GM20431 (cell line): ENCODE results near the gene RNF223.
"Not testable (repeated sequence)": the region's sequence is repeated elsewhere in the genome, so short reads cannot be mapped to it uniquely, and the experiment has no call there.

ENCODE experiments used
- in situ Hi-C: fragments of 300-500 bp; cut with MseI, MboI; formaldehyde crosslinking; loops from one replicate; pipeline ENCODE4 v1.15.0; 2020; ENCODE audit warnings: low sequenced_read_pairs; ENCODE audit not compliant: unreplicated experiment

RNF223 gene

GRCh38 chr1:1062348-1063163, 11.6 kb downstream of the RNF223 start:
- in situ Hi-C loops, result no loop called here

- in situ Hi-C loops, result no loop called here
These were observed 12.3 kb downstream of the RNF223 start for GRCh38 chr1:1061682-1062345.

GRCh38 chr1:1060281-1061000, 13.7 kb downstream of the RNF223 start:
- in situ Hi-C loops, result no loop called here

GRCh38 chr1:1059494-1060280, 14.4 kb downstream of the RNF223 start:
- in situ Hi-C loops, result no loop called here

- in situ Hi-C loops, result no loop called here
These were observed 15.1 kb downstream of the RNF223 start for GRCh38 chr1:1058921-1059493.

GRCh38 chr1:1058088-1058905, 15.8 kb downstream of the RNF223 start:
- in situ Hi-C loops, result no loop called here

- in situ Hi-C loops, result not testable (repeated sequence)
These were observed 16.4 kb downstream of the RNF223 start for GRCh38 chr1:1057769-1058087.

GRCh38 chr1:1055841-1056736, 18.0 kb downstream of the RNF223 start:
- in situ Hi-C loops, result no loop called here

GRCh38 chr1:1054971-1055370, 19.1 kb downstream of the RNF223 start:
- in situ Hi-C loops, result no loop called here

- in situ Hi-C loops, result no loop called here
These were observed 19.9 kb downstream of the RNF223 start for GRCh38 chr1:1054099-1054700.

- in situ Hi-C loops, result no loop called here
These were observed 20.4 kb downstream of the RNF223 start for GRCh38 chr1:1053682-1054081.

GRCh38 chr1:1053022-1053421, 21.1 kb downstream of the RNF223 start:
- in situ Hi-C loops, result no loop called here

- in situ Hi-C loops, result no loop called here
These were observed 21.9 kb downstream of the RNF223 start for GRCh38 chr1:1052003-1052840.

GRCh38 chr1:1051127-1051810, 22.8 kb downstream of the RNF223 start:
- in situ Hi-C loops, result no loop called here

- in situ Hi-C loops, result no loop called here
These were observed 23.5 kb downstream of the RNF223 start for GRCh38 chr1:1050577-1051052.
